ENCODE results near the gene UBA7. TPM values are rescaled to one million over a fixed set of nuclear protein-coding genes. Genes with fewer than 3 reads are reported as not detected.

UBA7 gene
- polyA plus RNA-seq, 1 of the 3 experiments (the other 2 are of a cell fraction), result 22.6 TPM

DNA sequence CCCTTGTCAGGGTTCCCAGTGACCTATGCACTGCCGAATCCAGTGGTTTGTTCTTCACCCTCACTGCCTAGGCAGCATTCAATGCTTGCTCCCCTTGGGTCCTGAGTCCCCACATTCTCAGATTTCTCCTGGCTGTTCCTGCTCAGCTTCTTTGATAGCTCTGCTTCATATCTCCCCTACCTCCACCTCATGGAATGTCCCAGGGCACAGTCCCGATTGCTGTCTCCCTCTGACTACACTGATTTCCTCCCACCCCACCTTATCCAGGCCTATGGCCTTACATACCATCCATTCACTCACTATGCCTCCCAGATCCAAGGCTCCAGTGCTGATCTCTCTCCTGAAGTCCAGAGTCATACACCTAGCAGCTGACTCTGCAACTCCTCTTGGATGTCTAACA lies 12.6 kb downstream of the UBA7 start (continued):
- no peak for TF ChIP-seq GABPA (IDR thresholded peaks at IDR 0.05; ENCODE audit: low read depth)
- TF ChIP-seq GATA2 (CRISPR knock-in tag; IDR thresholded peaks at IDR 0.05), result no peak
- no peak for TF ChIP-seq JUND (IDR thresholded peaks at IDR 0.05)

DNA sequence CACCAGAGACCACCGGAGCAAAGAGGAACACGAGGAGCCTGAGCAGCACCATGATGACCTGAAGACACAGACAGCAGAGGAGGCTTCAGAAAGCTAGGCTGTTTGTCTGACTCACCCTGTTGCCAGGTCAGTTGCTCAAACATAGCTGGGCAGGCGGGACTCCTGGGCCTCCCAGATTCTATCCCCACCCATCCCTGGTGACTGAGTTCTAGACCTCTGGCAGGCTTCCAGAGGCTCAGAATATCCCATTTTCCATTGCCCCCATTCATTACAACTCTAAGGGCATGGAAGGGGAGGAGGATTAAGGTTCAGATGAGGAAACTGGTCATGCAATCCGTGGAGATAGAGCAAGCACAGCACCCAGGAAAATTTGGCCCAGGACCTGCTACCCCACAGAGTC lies 14.0 kb downstream of the UBA7 start, which contains the start of gene CDHR4:
Gene CDHR4 (minus strand): TSS at position 113 of the 400 bp plus-strand sequence. CDS start 61 bp downstream, at position 52.
- no peak within 1 kb of the TSS for H2AFZ ChIP-seq (ENCODE audit: low read depth)
- no peak within 1 kb of the TSS for H3K9ac ChIP-seq
- no peak within 1 kb of the TSS for H3K4me2 ChIP-seq
- H3K9me2 ChIP-seq, result no peaks in the 10 kb centered on the region
- no peaks in the 10 kb centered on the region for H3K79me2 ChIP-seq (ENCODE audit: insufficient read depth)
- POLR2A ChIA-PET, result no interaction called here
- no peak within 1 kb of the TSS for H3K4me3 ChIP-seq (ENCODE audit: low read depth in 2 of 2, low read length in 1 of 2)
- CTCF ChIA-PET, result interaction anchor here (1.2 to 17.6 kb wide), 3 partner anchors 37 to 101 kb away, joined by 3 to 386 read pairs (median 3); no protein-coding TSS in a partner anchor
- no peaks in the 10 kb centered on the region for H3F3A ChIP-seq (replicated peaks; ENCODE audit: insufficient read depth)
- H3K27ac ChIP-seq (ENCODE audit: low read depth in 2 of 2, low read length in 1 of 2), result no peak within 1 kb of the TSS
- no peaks in the 10 kb centered on the region for H3K9me3 ChIP-seq
- 82% methylated on average over 2 of the region's 4 CpGs for WGBS (ENCODE audit: low lambda C conversion rate)
- no peaks in the 10 kb centered on the region for H3K36me3 ChIP-seq (replicated peaks in 1 of 2; ENCODE audit: control insufficient read depth in 1 of 2, insufficient read depth in 2 of 2, low read length in 1 of 2)
- H3K27me3 ChIP-seq (ENCODE audit: insufficient read depth), result no peaks in the 10 kb centered on the region
- TF ChIP-seq FOXJ3 (CRISPR knock-in tag; IDR thresholded peaks at IDR 0.05) (no peak), FOSL2 (IDR thresholded peaks at IDR 0.05; ENCODE audit: borderline replicate concordance, low read depth) (no peak; the same call in 1 of the 2 replicates), GATA2 (CRISPR knock-in tag; IDR thresholded peaks at IDR 0.05) (no peak)
- TF ChIP-seq, protein P1, sequence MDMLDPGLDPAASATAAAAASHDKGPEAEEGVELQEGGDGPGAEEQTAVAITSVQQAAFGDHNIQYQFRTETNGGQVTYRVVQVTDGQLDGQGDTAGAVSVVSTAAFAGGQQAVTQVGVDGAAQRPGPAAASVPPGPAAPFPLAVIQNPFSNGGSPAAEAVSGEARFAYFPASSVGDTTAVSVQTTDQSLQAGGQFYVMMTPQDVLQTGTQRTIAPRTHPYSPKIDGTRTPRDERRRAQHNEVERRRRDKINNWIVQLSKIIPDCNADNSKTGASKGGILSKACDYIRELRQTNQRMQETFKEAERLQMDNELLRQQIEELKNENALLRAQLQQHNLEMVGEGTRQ (IDR thresholded peaks at IDR 0.05; ENCODE audit: borderline replicate concordance, low read depth, low read length), result no peak
- no peaks in the 10 kb centered on the region for H4K20me1 ChIP-seq (ENCODE audit: insufficient read depth)
- H3K4me1 ChIP-seq (ENCODE audit: control insufficient read depth in 1 of 2, insufficient read depth in 2 of 2, low read depth in 1 of 2, low read length in 1 of 2), result peaks cover 0 to 12% of the 10 kb centered on the region in 2 experiments; a peak in 2 of 4 replicates
- DNase-seq, result no peak

GRCh38 chr3:49799105-49799504 lies 14.6 kb downstream of the UBA7 start:
- H3K27me3 ChIP-seq (ENCODE audit: insufficient read depth), result no peaks in the 10 kb centered on the region
- H3K36me3 ChIP-seq (replicated peaks in 1 of 2; ENCODE audit: control insufficient read depth in 1 of 2, insufficient read depth in 2 of 2, low read length in 1 of 2), result no peaks in the 10 kb centered on the region
- H3K9me3 ChIP-seq, result no peaks in the 10 kb centered on the region
- ChIA-PET POLR2A (no interaction called here), CTCF (interaction anchor here (1.2 to 17.6 kb wide), 3 partner anchors 37 to 101 kb away, joined by 3 to 386 read pairs (median 3); no protein-coding TSS in a partner anchor)
- H3K4me3 ChIP-seq (ENCODE audit: low read depth in 2 of 2, low read length in 1 of 2), result no peak overlapping the region
- H4K20me1 ChIP-seq (ENCODE audit: insufficient read depth), result no peaks in the 10 kb centered on the region
- peaks cover 0 to 5% of the 10 kb centered on the region in 2 experiments; a peak in 2 of 4 replicates for H3K4me1 ChIP-seq (ENCODE audit: control insufficient read depth in 1 of 2, insufficient read depth in 2 of 2, low read depth in 1 of 2, low read length in 1 of 2)
- H3K9me2 ChIP-seq, result no peaks in the 10 kb centered on the region
- H3K9ac ChIP-seq, result no peak overlapping the region
- TF ChIP-seq SIN3A (IDR thresholded peaks at IDR 0.05; ENCODE audit: borderline replicate concordance, low read depth, low read length), result no peak
- no peak for TF ChIP-seq SMC3 (IDR thresholded peaks at IDR 0.05; ENCODE audit: low read depth, low read length)
- no peak for TF ChIP-seq TEAD4 (IDR thresholded peaks at IDR 0.05; ENCODE audit: borderline replicate concordance, insufficient read depth)
- no peaks in the 10 kb centered on the region for H3K79me2 ChIP-seq (ENCODE audit: insufficient read depth)
- H2AFZ ChIP-seq (ENCODE audit: low read depth), result no peak overlapping the region
- WGBS (ENCODE audit: low lambda C conversion rate), result 75% methylated on average over 1 of the region's 1 CpG
- no peak overlapping the region for H3K27ac ChIP-seq (ENCODE audit: low read depth in 2 of 2, low read length in 1 of 2)
- H3F3A ChIP-seq (replicated peaks; ENCODE audit: insufficient read depth), result no peaks in the 10 kb centered on the region
- no peak for DNase-seq
- H3K4me2 ChIP-seq, result no peak overlapping the region

Measured in SK-N-SH (cell line).